ENCODE measurements around the gene JAKMIP1. TPM values are rescaled to one million over a fixed set of nuclear protein-coding genes. Genes with fewer than 3 reads are reported as not detected.

Gene JAKMIP1
- polyA plus RNA-seq, 1 donor from 2014 or later, result 15.3 TPM

DNA sequence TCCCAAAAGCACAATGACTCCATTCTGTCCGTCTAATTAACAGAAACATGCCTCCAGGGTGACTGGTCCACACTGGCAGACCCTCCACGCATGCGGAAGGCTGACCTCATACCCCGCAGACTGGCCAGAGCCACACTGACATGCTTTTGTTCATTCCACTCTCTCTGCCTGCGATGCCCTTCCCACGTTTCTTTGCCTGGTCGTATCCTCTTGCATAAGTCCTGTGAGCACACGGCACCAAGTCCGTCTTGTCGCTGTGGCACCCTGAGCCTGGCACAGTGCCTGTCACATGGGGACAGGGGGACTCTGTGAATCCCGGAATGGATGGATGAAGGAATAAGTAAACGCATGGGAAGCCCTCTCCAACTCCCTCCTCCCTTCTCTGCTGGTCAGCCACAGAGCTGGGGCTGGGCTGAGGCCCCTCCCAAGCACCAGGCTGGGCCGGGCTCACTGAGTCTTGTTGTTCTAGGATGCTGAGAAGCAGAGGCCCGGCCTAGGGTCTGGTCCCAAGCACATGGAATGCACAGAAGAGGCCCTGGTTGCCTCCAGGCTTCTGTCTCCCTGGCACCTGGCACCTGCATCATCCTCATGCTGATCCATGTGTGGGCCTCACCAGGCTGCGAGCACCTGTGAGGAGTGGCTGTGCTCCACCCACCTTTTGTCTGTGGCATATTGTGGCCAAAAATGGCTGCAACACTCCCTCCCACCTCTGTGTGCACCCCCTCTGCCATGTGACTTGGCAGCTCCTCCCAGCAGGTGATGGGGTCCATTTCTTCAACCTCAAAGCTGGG is 143.2 kb downstream of the JAKMIP1 start:
- H3F3A ChIP-seq (ENCODE audit: insufficient read depth, low read length, poor library complexity, severe bottlenecking), result no peaks in the 10 kb centered on the region

DNA sequence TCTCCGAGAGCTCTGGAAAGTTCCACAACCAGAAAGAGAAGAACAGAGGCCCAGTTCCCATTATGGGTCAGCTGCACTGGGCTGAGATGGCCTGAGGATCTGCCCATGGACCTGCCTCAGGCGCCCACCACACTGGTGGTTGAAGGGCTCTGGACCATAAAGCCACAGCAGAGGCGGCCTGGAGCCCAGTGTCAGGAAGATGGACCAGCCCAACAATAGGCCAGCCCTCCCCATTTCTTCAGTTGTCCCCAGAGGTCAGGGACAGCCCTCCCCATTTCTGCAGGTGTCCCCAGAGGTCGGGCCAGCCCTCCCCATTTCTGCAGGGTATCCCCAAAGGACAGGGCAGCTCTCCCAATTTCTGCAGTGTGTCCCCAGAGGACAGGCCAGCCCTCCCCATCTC is 144.9 kb downstream of the JAKMIP1 start:
- H3K79me2 ChIP-seq (replicated peaks; ENCODE audit: insufficient read depth, low read length), result no peaks in the 10 kb centered on the region
- H3K9me2 ChIP-seq (ENCODE audit: insufficient read depth, low read length), result no peaks in the 10 kb centered on the region
- no peak overlapping the region for H3K4me3 ChIP-seq (ENCODE audit: low read length)
- H4K20me1 ChIP-seq (ENCODE audit: insufficient read depth), result no peaks in the 10 kb centered on the region
- no peak overlapping the region for H3K9ac ChIP-seq (ENCODE audit: low read length)
- no peaks in the 10 kb centered on the region for H3K27me3 ChIP-seq (ENCODE audit: insufficient read depth, low read depth, low read length)
- no peak overlapping the region for H3K27ac ChIP-seq (ENCODE audit: low read length)
- H3K4me2 ChIP-seq (ENCODE audit: low read length), result no peak overlapping the region
- H2AFZ ChIP-seq (ENCODE audit: low read depth, low read length), result no peak overlapping the region
- no peaks in the 10 kb centered on the region for H3F3A ChIP-seq (ENCODE audit: insufficient read depth, low read length, poor library complexity, severe bottlenecking)
- H3K9me3 ChIP-seq (ENCODE audit: low read length), result no peaks in the 10 kb centered on the region
- no peaks in the 10 kb centered on the region for H3K36me3 ChIP-seq (ENCODE audit: insufficient read depth, low read length)
- TF ChIP-seq EP300 (conservative IDR thresholded peaks at IDR 0.05; ENCODE audit: poor library complexity, severe bottlenecking) (no peak), TAF1 (IDR thresholded peaks at IDR 0.05; ENCODE audit: low read depth) (no peak), REST (IDR thresholded peaks at IDR 0.05; ENCODE audit: borderline replicate concordance) (no peak), POLR2AphosphoS5 (IDR thresholded peaks at IDR 0.05) (no peak), SMC3 (conservative IDR thresholded peaks at IDR 0.05; ENCODE audit: poor library complexity) (no peak), EZH2 (IDR thresholded peaks at IDR 0.05; ENCODE audit: borderline replicate concordance, insufficient read depth, low read length, poor library complexity, severe bottlenecking) (no peak)
- TF ChIP-seq, protein P1, sequence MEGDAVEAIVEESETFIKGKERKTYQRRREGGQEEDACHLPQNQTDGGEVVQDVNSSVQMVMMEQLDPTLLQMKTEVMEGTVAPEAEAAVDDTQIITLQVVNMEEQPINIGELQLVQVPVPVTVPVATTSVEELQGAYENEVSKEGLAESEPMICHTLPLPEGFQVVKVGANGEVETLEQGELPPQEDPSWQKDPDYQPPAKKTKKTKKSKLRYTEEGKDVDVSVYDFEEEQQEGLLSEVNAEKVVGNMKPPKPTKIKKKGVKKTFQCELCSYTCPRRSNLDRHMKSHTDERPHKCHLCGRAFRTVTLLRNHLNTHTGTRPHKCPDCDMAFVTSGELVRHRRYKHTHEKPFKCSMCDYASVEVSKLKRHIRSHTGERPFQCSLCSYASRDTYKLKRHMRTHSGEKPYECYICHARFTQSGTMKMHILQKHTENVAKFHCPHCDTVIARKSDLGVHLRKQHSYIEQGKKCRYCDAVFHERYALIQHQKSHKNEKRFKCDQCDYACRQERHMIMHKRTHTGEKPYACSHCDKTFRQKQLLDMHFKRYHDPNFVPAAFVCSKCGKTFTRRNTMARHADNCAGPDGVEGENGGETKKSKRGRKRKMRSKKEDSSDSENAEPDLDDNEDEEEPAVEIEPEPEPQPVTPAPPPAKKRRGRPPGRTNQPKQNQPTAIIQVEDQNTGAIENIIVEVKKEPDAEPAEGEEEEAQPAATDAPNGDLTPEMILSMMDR (IDR thresholded peaks at IDR 0.05; ENCODE audit: poor library complexity, severe bottlenecking), result no peak

More for the DNA sequence above, 143.2 kb downstream of the JAKMIP1 start:
- Histone ChIP-seq H3K36me3 (ENCODE audit: insufficient read depth, low read length) (no peaks in the 10 kb centered on the region), H3K27ac (ENCODE audit: low read length) (no peak overlapping the region), H3K79me2 (replicated peaks; ENCODE audit: insufficient read depth, low read length) (no peaks in the 10 kb centered on the region), H3K27me3 (ENCODE audit: insufficient read depth, low read depth, low read length) (no peaks in the 10 kb centered on the region), H3K4me2 (ENCODE audit: low read length) (no peak overlapping the region), H3K9me2 (ENCODE audit: insufficient read depth, low read length) (no peaks in the 10 kb centered on the region), H3K4me3 (ENCODE audit: low read length) (no peak overlapping the region), H4K20me1 (ENCODE audit: insufficient read depth) (no peaks in the 10 kb centered on the region), H2AFZ (ENCODE audit: low read depth, low read length) (no peak overlapping the region), H3K9ac (ENCODE audit: low read length) (no peak overlapping the region), H3K9me3 (ENCODE audit: low read length) (no peaks in the 10 kb centered on the region)
- TF ChIP-seq TAF1 (IDR thresholded peaks at IDR 0.05; ENCODE audit: low read depth) (no peak), RAD21 (conservative IDR thresholded peaks at IDR 0.05) (no peak), REST (IDR thresholded peaks at IDR 0.05; ENCODE audit: borderline replicate concordance) (no peak), SMC3 (conservative IDR thresholded peaks at IDR 0.05; ENCODE audit: poor library complexity) (no peak), EP300 (conservative IDR thresholded peaks at IDR 0.05; ENCODE audit: poor library complexity, severe bottlenecking) (no peak), POLR2AphosphoS5 (IDR thresholded peaks at IDR 0.05) (no peak), MXI1 (conservative IDR thresholded peaks at IDR 0.05; ENCODE audit: poor library complexity, severe bottlenecking) (no peak), EZH2 (IDR thresholded peaks at IDR 0.05; ENCODE audit: borderline replicate concordance, insufficient read depth, low read length, poor library complexity, severe bottlenecking) (no peak)
- TF ChIP-seq, protein P1 (IDR thresholded peaks at IDR 0.05; ENCODE audit: poor library complexity, severe bottlenecking), result no peak

Measured in neural cell (in vitro differentiated cells).